ENCODE results near the gene C1orf35.

The C1orf35 gene

DNA sequence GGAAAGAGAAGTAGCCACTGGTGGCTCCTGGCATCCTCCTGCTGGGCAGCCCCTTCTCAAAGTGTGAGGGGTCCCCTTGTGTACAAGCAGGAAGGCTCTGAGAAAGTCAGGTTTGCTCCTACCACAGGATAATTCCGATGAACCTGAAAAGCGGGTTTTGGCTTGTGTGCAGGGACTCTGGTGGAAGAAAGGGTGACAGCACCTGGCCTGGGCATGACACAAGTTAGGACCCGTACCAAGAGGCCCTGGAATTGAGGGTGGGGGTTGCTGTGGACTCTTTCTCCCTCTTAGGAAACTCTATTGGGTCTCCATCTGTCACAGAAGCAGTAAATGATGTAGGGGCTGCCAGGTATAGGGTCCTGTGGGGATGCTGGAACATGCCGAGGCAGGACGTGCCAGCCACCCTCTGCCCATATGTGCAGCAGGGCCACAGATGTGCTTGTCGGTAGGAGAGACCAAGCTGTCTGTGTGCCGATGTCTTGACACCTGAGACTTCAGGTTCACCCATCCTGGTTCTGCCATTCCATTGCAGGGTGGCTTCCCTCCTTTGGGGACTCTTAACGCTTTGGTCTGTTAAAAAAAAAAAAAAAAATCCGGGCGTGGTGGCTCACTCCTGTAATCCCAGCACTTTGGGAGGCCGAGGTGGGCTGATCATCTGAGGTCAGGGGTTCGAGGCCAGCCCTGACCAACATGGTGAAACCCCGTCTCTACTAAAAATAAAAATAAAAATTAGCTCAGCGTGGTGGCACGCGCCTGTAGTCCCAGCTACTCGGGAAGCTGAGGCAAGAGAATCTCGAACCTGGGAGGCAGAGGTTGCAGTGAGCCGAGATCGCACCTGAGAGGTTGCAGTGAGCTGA, 9.8 kb downstream of the C1orf35 start:
- DNase-seq: no peak

DNA sequence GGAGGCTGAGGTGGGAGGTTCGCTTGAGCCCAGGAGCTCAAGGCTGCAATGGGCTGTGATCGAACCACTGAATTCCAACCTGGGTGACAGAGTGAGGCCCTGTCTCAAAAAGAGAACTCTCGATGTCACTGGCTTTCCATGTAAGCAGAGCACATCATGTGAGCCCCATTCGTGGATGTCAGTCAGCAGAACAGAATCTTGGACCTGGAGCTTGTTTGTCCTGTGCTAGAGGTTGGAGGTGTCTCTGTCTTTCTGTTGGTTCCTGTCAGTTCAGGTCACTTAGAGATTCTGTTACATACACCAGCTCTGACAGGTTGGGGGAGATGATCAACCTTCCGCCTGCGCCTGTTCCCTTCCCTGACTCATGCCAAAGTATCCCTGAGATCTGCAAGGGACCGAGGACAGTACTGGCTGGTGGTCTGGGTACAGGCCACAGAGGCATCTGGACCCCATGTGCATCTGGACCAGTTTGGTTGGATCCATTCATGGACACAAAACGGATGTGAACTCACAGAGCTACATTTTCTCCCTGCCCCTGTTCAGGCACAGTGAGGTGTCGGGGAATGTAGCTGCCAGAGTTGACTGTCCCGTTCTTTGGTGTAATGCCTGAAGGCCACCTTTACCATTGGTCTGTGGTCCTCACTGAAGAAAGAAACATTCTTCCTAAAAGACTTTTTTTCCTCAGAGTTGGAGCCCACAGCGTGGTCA, 10.6 kb downstream of the C1orf35 start:
- DNase-seq: no peak

DNA sequence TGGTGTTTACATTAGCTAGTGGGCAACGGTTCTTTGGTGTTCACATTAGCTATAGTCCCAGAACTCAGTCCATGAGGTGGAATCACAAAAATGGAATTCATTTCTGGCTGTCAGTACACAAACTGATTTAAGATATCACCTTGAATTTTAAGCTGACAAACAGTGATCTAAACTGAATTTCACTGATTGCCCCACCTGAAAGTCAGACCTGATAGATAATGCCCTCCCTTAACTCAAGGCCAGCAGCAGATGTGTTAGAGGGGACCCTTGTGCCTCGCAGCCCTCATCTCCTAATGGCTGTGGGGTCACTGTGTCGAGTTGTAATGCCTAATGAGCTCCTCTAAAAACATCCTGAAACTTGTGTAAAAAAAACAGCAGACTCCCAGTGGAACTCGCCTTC, 12.0 kb downstream of the C1orf35 start:
- DNase-seq: no peak

DNA sequence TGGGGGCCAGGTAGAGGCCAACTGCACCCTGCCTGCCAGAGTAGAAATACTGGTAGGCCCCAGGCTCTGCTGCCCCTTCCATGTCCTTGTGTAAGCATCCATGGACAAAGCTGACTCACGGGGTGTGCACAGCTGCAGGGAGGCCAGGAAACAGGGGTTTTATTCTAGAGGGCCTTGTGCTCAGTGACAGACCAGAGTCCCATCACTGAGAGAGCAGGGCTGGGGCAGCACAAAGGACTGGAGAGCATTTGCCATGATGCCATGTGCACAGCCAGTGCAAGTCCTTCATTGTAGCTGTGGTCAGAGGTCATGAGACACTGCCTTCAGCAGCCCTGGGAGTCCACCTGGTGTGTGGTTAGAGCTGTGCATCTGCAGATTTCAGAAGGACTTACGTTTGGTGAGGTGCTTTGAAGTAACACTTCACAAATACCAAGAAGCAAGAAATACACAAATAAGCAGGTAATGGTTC, 12.5 kb downstream of the C1orf35 start:
- no peak for DNase-seq

DNA sequence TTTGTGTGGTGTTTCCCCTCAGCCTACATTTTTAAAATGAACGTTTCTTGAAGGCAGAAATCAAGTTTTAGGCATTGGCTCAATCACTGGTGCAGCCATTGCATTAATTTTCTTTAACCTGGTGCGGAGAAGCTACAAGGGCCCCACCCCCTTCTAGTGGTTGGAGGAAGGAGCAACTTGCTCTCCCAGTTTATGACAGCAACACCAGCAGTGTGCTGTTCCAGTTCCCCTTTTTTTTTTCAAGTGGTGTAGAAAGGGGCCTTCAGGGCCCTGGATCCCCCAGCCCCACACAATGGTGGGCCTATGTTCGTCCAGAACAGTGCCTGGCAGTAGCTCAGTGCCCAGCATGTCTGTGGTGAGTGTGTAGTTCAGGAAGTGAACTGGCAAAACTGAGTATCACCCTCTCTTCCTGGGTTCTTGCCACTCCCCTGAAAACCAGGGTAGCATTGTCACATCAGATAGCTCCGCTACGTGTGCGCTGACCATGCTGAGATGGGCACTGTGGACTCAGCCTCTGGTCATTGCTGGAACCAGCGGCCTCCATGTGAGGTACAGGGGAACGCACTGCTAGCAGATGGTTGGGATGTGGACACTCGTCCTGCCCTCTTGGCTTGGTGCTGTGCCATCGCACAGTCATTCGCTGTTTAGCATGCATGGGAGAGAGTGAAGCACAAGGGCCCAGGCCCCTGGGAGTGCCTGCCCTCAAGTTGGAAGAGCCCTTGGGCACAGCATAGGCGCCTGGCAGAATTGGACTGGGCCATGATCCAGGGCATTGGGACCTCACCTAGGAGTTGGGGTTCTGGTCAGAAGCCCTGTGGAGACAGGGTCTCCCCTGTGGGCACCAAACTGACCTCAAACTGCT, 13.4 kb downstream of the C1orf35 start:
- peak; percentile 47 to 57 for DNase-seq

DNA sequence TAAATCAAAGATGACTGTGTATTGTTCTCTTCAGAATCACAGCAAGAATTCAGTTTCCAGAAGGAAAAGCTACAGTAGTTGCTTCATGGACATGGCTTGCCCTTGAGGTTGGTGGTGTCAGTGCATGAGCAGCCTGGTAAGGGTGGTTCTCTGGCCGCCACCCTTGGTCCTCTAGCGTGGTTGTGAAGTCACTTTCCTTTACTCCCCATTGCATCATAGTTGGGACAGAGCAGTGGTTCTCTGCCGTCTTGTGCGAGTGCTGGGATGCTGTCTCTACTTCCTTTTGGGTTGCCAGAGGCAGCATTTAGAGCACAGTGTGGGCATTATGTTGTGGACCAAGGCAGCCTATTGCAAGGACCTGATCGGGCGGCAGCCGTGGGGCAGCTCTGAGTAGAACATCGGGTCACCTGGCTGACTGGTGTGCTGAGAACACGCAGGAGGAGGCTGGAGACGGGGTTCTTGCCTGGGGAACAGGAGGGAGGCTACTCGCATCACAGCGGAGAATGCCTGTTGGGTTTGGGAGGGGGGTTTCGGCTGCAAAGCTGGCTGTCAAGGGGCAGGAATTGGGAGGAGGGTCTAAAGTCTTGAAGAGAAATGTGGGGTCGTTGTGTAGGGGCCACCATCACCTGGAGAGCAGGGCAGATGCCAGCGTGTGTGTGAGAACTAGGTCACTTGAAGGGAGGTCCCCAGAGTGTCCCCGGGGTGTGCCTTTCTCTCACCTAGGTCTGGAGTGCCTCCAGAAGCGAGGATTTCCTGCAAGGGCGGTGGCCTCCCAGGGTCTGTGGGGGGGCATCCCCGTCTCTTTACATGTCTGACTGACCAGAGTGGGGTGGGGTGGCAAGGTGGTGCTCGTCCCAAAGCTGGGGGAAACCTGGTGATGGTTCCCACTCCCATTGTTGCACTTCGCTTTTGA, 14.3 kb downstream of the C1orf35 start:
- DNase-seq: peak; percentile 90 to 94

DNA sequence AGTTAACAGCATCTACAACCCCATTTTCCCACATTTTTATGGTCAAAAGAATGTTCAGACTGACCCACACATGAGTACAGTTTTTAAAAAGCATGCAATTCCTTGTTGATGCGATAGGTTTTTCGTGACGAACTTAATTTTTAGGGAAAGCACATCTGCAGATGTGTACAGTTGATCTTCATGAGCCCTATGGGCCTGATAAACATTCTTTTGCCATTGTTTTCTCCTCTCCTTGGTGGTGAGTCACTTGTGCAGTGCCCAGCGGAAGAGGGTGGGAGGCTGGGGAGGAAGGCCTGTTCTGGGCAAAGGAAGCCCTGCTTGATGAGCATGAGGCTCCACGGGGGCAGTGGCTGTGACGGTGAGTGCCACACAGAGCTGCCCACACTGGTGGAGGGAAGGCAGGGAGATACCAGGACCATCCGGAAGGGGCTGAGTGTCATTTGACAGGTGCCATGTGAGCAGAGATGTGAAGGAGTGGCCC, 15.3 kb downstream of the C1orf35 start:
- peak; percentile 79 to 92 for DNase-seq

DNA sequence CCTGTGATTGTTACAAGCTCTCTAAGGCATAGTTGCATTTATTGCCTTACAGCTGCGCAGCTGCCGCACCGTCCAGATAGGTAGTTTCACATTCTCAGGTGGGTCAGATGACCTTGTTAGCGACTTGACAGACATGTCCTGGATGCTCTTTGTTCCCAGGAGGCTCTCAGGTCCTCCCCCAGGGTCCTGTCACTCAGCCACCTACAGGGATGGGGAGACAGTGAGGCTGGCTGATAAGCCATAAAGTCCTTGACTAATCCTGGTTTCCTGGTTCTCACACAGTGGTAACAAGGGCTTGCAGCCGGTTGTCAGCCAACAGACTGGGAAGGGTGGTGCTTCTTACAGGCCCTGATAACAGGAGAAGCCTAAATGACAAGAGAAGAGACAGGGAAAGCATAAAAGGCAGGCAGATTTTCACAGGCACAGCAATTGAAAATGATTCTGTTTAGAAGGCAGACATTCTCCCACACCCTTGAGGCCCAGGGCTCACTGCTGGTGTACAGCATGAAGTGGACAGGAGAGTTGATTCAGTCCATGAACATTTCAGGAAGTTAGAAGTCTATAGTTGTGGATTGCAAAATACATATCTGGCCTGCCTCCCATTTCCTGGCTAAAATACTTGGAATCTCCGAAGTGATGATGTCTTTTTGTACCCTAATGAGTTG, 17.7 kb downstream of the C1orf35 start:
- peak; percentile 80 to 93 for DNase-seq

DNA sequence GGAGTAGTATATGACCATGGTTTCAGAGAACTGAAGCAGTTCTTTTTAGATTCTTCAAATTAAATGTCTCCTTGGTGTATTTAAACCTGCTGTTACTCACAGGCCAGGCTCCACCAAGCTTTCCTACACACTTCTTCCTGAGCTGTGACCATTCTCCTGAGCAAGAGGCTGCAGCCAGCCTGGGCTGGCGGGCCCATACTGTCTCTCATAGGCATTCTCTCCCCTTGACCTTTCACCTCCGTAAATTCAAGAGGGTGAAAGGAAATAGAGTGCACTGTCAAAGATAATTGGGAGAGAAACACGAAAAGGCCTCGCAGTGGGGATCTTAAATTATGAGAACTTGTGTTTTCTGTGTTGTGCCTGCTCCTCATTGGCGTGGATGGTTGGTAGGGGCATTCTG, 18.3 kb downstream of the C1orf35 start:
- DNase-seq: no peak

DNA sequence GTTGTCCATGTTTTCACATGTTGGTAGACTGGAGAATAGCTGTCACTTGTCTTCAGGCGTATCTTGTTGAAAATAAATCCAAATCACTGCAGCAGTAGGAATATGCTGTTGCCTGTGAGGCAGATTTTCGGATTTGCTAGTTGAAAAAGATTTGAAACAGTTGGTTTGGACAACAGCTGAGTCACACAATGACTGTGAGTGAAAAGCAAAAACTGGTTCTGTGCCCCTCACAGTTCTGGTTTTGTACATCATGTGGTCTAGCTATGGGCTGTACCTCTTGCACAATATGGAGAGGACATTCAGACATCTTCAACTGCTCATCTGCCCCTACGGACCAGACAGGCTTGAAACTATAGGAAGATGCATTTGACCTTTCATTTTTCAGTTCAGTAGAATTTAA, 18.8 kb downstream of the C1orf35 start:
- DNase-seq: peak; percentile 82 to 84

DNA sequence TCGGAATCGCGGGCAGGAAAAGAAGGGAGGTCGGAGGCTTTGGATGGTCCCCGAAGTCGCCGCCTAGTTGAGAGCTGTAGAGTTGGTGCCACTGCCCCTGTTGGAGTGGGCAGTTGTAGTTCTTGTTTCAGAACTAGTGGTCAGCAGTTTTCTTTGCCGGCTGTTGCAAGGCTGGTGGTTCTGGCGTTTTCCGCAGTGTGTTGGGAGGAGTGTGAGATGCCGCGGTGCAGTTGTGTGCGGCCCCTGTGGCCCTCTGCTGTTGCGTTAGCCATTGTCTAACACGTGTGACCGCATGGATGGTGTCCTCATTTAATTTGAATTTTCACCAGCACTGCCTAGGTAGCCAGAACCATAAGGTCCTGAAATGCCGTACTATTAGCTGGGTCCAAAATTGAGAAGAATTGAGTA, 19.2 kb downstream of the C1orf35 start:
- DNase-seq: peak; percentile 75 to 85

DNA sequence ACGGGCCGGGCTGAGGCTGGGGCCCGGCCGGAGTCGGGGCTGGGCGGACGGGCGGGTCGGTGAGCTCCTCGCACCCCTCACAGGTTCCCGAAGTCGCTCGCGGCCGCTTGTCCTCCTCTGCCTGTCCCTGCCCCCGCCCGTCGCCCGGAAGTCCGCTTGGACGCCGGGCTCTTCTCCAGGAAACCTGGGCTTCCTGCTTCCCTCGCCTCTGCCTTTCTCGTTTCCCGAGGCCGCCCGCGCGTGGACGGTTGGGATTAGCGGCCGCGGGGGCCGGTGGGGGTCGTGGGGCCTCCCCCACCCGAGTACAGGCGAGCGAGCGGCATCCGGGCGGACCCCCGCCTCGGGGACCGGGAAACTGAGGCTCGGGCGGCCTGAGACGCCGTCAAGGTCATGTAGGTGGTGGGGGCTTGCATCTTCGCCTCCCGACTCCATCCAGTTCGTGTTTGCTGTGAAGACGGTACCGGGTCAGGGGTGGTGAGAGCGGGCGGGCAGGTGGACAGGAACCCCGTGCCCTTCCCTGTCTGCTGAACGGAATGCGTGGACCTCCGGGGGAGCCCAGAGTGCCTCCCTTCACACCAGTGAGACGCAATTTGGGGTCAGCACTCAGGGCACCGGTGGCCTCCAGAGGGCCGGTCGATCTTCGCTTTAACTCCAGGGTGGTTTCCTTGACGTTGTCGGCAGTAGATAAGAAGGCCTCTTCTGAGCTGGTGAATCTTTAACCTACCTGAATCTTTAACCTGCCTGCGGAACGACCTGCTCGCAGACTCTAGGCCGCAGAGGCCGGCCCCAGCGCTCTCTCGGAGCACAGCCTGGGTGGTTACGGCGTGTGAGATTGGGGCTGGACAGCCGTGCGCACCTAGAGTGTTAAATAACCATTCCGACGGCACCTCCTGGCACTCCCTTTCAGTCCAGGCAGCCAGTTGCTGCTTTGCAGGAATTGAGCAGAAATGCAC, 19.9 kb downstream of the C1orf35 start:
- no peak for DNase-seq

DNA sequence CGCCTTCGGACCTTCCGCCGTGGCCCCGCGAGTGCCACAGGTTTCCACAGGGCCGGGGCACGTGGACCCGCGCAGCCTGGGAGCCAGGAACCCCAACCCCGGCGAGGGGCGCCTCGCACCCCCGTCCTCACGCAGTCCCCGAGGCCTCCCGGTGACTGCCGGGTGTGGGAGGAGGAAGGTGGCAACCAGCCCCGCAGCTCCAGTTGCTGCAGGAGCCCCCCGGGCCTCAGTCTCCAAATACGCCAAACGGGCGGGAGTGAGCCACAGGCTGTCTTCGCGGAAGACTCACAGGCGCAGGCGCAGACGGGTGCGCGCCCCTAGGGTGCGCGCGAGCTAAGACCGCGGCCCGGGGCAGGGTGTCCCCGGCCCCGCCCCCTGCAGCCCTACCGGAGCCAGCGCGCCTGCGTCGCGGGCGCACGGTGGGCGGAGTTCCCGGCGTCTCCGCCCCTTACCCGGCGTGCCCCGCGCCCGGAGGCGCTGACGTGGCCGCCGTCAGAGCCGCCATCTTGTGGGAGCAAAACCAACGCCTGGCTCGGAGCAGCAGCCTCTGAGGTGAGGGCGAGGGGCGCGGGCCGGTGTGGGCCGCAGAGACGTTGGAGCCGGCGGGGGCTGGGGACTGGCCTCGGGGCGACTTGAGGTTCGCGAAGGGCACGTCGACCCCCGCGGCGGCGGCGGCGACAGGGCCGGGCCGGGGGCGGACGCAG, 20.8 kb downstream of the C1orf35 start, which contains the start of gene ARF1:
Gene ARF1 (plus strand): TSS at position 495 of the 704 bp plus-strand sequence. CDS start 14,407 bp downstream, outside the sequence.
- DNase-seq: peak; percentile 89 to 96

DNA sequence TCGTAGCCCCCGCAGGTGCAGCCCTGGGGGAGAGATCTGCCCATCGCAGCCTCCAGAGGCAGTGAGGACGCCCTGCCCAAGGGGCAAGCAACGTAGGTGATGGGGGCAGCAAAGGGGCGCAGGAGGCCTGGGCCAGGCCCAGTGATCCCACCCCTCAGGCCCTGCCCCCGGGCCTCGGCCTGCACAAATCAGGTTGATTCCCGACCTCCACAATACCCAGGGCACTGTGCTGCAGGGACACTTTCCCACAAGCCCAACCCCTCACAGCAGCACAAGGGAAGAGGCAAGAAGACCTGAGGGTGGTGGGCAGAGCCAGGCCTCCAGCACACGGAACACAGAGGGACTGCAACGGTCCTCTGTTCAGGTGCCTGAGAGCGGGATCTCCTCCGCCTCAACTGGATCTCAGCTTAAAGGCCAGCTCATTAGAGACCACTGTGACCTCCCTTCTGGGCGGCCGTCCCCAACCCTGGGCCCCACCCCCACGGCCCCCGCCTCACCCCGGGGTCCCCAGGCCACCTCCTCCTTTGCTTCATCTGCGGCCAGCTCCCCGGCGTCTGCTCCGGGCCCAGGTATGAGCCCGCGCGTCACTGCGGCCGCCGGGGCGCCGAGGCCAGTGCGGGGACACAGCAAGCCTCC, 21.4 kb downstream of the C1orf35 start:
- no peak for DNase-seq

DNA sequence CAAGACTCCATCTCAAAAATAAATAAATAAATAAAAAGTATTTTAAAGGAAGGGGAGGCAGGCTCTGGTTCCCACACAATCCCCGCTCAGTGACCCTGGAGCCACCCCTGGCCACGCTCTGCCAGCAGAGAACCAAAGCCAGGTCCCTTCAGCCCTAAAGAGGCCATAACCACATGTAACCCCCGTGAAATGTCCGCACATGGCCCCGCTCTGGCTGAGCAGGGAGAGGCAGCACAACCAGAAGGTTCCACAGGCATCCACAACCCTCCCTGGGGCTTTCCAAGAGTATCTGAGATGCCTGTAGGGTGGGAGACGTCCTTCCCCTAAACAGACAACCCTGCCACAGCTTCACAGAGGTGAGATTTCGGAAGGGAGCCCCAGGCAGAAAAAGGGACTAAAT, 22.0 kb downstream of the C1orf35 start:
- DNase-seq: no peak

DNA sequence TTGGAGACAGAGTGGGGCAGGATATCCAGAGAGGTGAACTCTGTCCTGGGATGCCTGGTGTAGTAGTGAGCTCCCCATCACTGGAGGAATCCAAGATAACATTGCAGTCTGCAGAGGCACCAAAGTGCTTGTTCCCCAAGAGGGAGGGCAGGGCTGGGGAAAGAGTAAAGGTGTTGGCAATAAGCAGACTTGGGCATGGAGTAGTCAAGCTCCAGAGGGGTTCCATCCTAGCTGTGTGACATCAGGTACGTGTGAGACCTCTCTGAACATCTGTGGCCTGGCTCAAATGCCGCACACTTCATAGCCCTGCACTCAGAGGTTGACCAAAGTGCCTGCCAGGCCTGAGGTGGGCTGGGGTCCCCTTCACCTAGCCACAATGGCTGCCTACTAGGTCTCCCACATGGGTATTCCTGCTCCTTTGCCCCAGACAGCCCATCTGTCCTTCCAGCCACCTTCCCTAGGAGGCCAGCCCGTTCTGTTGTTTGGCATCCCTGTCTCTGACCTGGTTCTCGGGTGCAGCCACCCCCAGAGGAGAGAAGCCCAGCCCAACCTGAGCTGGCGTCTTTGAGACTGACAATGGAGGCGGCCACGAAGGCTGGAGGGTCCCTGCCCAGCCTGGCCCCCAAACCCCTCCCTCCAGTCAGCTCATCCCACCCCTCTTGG, 23.4 kb downstream of the C1orf35 start:
- no peak for DNase-seq

DNA sequence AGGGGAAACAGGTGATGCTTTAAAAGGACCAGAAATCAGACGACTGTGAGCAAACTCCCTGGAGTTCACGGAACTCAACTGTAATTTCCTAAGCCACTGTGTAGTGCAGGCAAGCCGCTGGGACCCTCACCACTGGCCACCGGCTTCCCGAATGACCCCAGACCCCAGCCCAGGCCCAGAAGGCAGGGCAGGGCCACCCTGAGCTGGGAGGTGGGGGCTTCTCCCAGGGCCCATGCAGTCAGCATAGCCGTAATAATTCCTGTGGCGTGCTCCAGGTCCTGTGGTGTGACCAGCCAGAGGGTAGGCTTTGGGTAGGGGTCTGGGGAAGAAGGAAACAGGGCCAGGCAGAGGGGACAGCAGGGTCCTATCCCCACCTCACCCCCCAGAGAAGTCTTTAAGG, 24.1 kb downstream of the C1orf35 start:
- DNase-seq: no peak

Data from inflammatory macrophage treated with lipopolysaccharide for 1 hour (primary cell).